Upper lobe of left lung (tissue), 6 donors: Measurements from ENCODE around the gene ASTN2. TPM values are rescaled to one million over a fixed set of nuclear protein-coding genes. Genes with fewer than 3 reads are reported as not detected.

ENCODE experiments used
- ATAC-seq, 2 donors: fragments of 200-7000 bp; cut with Tn5 transposase; one replicate each; pipeline ENCODE4 v1.9.1; 2022; ENCODE audit warnings: mild to moderate bottlenecking in 2 of 2, moderate library complexity in 2 of 2; ENCODE audit not compliant: low FRiP score in 2 of 2
- DNase-seq, 2 donors: peaks; one replicate each; pipeline ENCODE4 v3.0.0-alpha.2; 2019 to 2020
- H3K27ac ChIP-seq, 4 donors: fragments of 200-600 bp; sonication (generic); one replicate each; pipeline ENCODE4 v1.5.1; 2016 to 2019
- H3K27me3 ChIP-seq, 4 donors: fragments of 200-600 bp; sonication (generic); one replicate each; pipeline ENCODE4 v1.5.1; 2017 to 2019
- H3K36me3 ChIP-seq, 4 donors: fragments of 200-600 bp; sonication (generic); one replicate each; pipeline ENCODE4 v1.5.1; 2016 to 2019
- H3K4me1 ChIP-seq, 4 donors: fragments of 200-600 bp; sonication (generic); one replicate each; pipeline ENCODE4 v1.5.1; 2018 to 2019
- H3K4me3 ChIP-seq, 4 donors: fragments of 200-600 bp; sonication (generic); one replicate each; pipeline ENCODE4 v1.5.1; 2017 to 2019; ENCODE audit warnings: mild to moderate bottlenecking in 2 of 4, moderate library complexity in 1 of 4
- H3K9me3 ChIP-seq, 4 donors: fragments of 200-600 bp; sonication (generic); one replicate each; pipeline ENCODE4 v1.5.1; 2018 to 2019
- EP300 ChIP-seq, 4 donors: sonication (generic); formaldehyde crosslinking; IDR thresholded peaks; one replicate each; pipeline ENCODE4 v1.5.1; 2017; ENCODE audit warnings: antibody characterized with exemption in 4 of 4, control low read depth in 2 of 4
- POLR2A ChIP-seq, 4 donors: fragments of 450-650 bp; IDR thresholded peaks; one replicate each; pipeline ENCODE4 v1.5.1; 2016 to 2017; ENCODE audit warnings: antibody characterized with exemption in 4 of 4, mild to moderate bottlenecking in 2 of 4
- POLR2AphosphoS5 ChIP-seq, 2 donors: sonication (generic); formaldehyde crosslinking; IDR thresholded peaks; one replicate each; pipeline ENCODE4 v1.5.1; 2017; ENCODE audit warnings: antibody characterized with exemption in 2 of 2
- whole genome bisulfite sequencing, 2 donors: methylation state at CpG; one replicate each; pipeline ENCODE4 v1.1.5; 2017 to 2018; 5-methylcytosine and 5-hydroxymethylcytosine counted together
- total RNA-seq, 6 donors: library from RNA; depleted of rRNA in 4 of 6; stranded (reverse); fragments of >200 nt in 4 of 6; gene quantifications; one replicate each; pipeline versions ENCODE4 v1.1.0 to v1.2.1, GENCODE V29; 2016 to 2021
- TF ChIP-seq, protein P1 (sequence below), 6 experiments: fragments of 450-650 bp in 4 of 6; fragments of 200-600 bp in 2 of 6; sonication (generic) in 2 of 6; IDR thresholded peaks; one replicate each; pipeline ENCODE4 v1.5.1; 2016 to 2019; ENCODE audit warnings: antibody characterized with exemption in 6 of 6
- donor health status: DM: no; HTN: no; CAD: no; lungs with moderate emphysema.
- donor health status: DM: no; HTN: yes; CAD: no; lungs with severe emphysema.

The ASTN2 gene
- total RNA-seq, 6 donors from 2014 or later = 2.0 to 7.5 (median 3.4) TPM

DNA sequence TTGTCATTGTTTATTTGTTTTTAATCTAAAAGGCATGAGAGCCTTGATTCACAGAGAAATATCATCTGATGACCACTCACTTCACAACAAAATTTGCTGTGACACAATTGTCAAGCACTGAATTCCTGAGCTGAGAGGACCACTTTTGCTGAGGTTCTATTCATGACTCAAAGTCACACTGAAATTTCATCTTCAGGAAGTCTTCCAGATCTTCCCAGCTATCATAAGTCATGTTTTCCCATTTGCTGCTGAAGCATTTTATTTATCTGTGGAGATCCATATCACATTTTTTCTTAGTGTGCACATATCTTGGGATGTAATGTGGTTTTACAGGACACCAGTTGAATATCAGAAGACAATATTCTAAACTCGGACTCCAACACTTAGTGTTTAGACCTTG is 982.8 kb downstream of the ASTN2 start:
- no peak overlapping the region for H3K27ac ChIP-seq
- no peaks in the 10 kb centered on the region for H3K27me3 ChIP-seq
- TF ChIP-seq POLR2A (IDR thresholded peaks at IDR 0.05) (no peak), POLR2AphosphoS5 (IDR thresholded peaks at IDR 0.05) (no peak), EP300 (IDR thresholded peaks at IDR 0.05) (no peak)
- TF ChIP-seq, protein P1, sequence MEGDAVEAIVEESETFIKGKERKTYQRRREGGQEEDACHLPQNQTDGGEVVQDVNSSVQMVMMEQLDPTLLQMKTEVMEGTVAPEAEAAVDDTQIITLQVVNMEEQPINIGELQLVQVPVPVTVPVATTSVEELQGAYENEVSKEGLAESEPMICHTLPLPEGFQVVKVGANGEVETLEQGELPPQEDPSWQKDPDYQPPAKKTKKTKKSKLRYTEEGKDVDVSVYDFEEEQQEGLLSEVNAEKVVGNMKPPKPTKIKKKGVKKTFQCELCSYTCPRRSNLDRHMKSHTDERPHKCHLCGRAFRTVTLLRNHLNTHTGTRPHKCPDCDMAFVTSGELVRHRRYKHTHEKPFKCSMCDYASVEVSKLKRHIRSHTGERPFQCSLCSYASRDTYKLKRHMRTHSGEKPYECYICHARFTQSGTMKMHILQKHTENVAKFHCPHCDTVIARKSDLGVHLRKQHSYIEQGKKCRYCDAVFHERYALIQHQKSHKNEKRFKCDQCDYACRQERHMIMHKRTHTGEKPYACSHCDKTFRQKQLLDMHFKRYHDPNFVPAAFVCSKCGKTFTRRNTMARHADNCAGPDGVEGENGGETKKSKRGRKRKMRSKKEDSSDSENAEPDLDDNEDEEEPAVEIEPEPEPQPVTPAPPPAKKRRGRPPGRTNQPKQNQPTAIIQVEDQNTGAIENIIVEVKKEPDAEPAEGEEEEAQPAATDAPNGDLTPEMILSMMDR (IDR thresholded peaks at IDR 0.05) = no peak
- ATAC-seq (no peak), DNase-seq (no peak)
- 88 to 95% methylated on average over 1 of the region's 1 CpG for WGBS, 2 donors
- H3K9me3 ChIP-seq = no peaks in the 10 kb centered on the region
- H3K4me1 ChIP-seq = no peaks in the 10 kb centered on the region
- H3K4me3 ChIP-seq = no peak overlapping the region
- H3K36me3 ChIP-seq = no peaks in the 10 kb centered on the region

DNA sequence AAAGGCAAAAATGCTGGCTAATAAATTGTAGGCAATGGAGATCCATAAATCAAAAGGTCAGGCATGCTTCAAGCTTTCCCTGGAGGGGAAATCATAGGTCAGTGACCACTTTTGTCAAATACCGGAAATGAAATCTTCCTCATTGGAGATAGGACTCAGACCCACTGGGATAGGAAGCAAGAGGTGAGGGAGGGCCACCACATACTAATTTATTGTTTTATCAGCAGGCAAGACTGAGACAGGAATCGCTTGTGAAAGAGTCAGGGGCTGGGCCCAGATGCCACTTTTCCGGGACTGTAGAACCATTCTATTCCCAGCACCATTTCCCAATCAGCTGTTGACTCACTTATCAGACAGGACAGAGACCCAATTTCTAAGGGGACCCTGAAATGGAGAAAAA is 984.0 kb downstream of the ASTN2 start:
- Histone ChIP-seq H3K27me3 (no peaks in the 10 kb centered on the region), H3K4me3 (no peak overlapping the region), H3K4me1 (no peaks in the 10 kb centered on the region), H3K27ac (no peak overlapping the region), H3K9me3 (no peaks in the 10 kb centered on the region), H3K36me3 (no peaks in the 10 kb centered on the region)
- DNase-seq = no peak
- ATAC-seq = no peak
- WGBS, 2 donors = 74 to 77% methylated on average over 3 of the region's 3 CpGs
- no peak for TF ChIP-seq EP300 (IDR thresholded peaks at IDR 0.05)
- TF ChIP-seq, protein P1 (IDR thresholded peaks at IDR 0.05) = no peak
- TF ChIP-seq POLR2AphosphoS5 (IDR thresholded peaks at IDR 0.05) = no peak
- no peak for TF ChIP-seq POLR2A (IDR thresholded peaks at IDR 0.05)

DNA sequence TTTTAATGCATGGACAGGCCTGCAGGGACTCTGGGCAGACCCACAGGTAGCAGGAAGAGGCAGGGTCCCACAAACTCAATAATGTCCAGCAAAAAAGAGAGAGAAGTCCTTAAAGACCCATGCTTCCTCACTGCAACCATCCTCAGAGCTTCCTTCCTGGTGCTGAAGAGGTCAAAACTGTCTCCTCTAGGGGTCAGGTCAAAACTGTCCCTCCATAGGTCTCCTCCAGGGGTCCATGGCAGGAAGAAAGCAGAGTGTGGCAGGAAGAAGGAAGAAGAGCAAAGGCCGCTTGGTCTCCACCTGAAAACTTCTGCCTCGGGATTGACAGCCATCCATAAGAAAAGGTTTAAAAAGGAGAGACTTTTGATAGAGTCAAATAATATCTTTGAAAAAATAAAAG is 989.6 kb downstream of the ASTN2 start:
- 97 to 98% methylated on average over 2 of the region's 2 CpGs for WGBS, 2 donors
- DNase-seq (no peak), ATAC-seq (no peak)
- H3K27ac ChIP-seq = no peak overlapping the region
- TF ChIP-seq POLR2AphosphoS5 (IDR thresholded peaks at IDR 0.05) (no peak), EP300 (IDR thresholded peaks at IDR 0.05) (no peak), POLR2A (IDR thresholded peaks at IDR 0.05) (no peak)
- TF ChIP-seq, protein P1 (IDR thresholded peaks at IDR 0.05) = no peak
- no peaks in the 10 kb centered on the region for H3K27me3 ChIP-seq
- no peaks in the 10 kb centered on the region for H3K36me3 ChIP-seq
- H3K4me3 ChIP-seq = no peak overlapping the region
- H3K4me1 ChIP-seq = no peaks in the 10 kb centered on the region
- H3K9me3 ChIP-seq = no peaks in the 10 kb centered on the region

DNA sequence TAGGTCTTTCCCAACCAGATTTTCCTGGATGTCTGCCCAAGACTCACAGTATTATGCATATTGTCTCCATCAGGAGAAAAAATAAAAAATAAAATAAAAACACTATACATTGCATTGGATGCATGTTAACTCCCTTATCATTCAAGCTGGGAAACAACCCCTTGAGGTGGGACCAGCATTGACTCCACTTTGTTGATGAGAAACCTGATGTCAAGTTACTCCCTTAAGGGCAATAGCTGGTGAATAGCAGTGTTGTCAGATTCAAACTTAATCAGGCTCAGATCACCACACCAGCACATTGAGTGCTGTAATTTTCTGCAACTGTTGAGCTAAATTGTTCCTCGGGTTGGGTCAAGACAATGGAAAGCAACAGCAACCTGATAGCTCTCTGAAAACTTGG is 991.7 kb downstream of the ASTN2 start:
- H3K27ac ChIP-seq = no peak overlapping the region
- no peaks in the 10 kb centered on the region for H3K27me3 ChIP-seq
- H3K4me3 ChIP-seq = no peak overlapping the region
- no peaks in the 10 kb centered on the region for H3K4me1 ChIP-seq
- WGBS, 2 donors = 56 to 81% methylated on average over 1 of the region's 1 CpG
- no peak for ATAC-seq
- no peak for DNase-seq
- TF ChIP-seq EP300 (IDR thresholded peaks at IDR 0.05) (no peak), POLR2A (IDR thresholded peaks at IDR 0.05) (no peak)
- H3K9me3 ChIP-seq = no peaks in the 10 kb centered on the region
- H3K36me3 ChIP-seq = no peaks in the 10 kb centered on the region

DNA sequence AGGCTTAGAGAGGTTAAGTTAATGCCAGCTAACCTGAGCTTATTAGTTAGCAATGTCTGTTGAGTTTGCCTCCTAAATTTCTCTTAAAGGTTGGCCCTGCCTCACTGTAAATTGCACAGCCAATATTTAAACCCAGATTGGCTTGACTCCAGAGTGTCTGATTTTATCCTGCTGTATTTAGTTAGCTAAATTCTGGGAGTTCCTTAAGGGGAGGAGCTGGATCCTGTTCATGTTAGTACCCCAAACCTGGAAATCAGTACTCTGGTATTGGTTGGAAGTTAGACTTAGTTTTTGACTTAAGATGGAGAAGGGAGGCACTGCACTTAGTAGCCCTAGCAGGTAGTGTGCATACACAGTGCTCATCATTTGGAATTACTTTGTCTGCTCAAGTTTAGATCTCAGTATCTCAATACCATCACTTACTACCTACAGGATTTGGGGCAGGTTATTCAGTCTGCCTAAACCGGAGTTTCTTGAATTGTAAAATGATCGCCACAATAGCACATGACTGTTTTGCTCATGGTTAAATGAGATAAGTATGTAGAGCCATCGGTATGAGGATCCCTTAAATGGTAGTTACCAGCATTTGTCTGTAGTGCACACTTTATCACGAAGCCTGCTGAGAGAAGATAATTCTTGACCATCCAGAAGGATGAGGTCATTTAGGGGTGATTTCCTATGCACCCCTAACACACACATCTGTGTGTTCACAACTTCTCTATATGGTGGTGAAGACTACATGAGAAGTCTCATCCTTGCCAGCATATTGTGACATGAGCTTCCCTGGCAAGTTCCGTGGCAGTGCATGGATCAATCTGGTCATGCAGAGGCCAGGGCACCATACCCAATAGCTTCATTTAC is 992.5 kb downstream of the ASTN2 start:
- DNase-seq = no peak
- H3K4me1 ChIP-seq = no peaks in the 10 kb centered on the region
- WGBS, 2 donors = 80 to 88% methylated on average over 5 of the region's 5 CpGs
- no peaks in the 10 kb centered on the region for H3K36me3 ChIP-seq
- no peak for ATAC-seq
- no peak overlapping the region for H3K4me3 ChIP-seq
- no peaks in the 10 kb centered on the region for H3K9me3 ChIP-seq
- no peak overlapping the region for H3K27ac ChIP-seq
- H3K27me3 ChIP-seq = no peaks in the 10 kb centered on the region
- TF ChIP-seq EP300 (IDR thresholded peaks at IDR 0.05) (no peak), POLR2A (IDR thresholded peaks at IDR 0.05) (no peak), POLR2AphosphoS5 (IDR thresholded peaks at IDR 0.05) (no peak)
- TF ChIP-seq, protein P1 (IDR thresholded peaks at IDR 0.05) = no peak
